Keratinocyte (primary cell): Measurements from ENCODE around the gene RNF13.

Source experiments
- CTCF ChIP-seq, 3 experiments: IDR thresholded peaks in 1 of 3; conservative IDR thresholded peaks in 1 of 3; optimal IDR thresholded peaks in 1 of 3; 2 replicates in 2 of 3; 3 replicates in 1 of 3; pipeline versions ENCODE3 to v1.5.1; 2011; ENCODE audit warnings: low read length in 3 of 3, mild to moderate bottlenecking in 3 of 3, moderate library complexity in 2 of 3, control low read depth in 1 of 3, inconsistent platforms in 1 of 3; ENCODE audit not compliant: insufficient read depth in 2 of 3; ENCODE audit errors: extremely low read depth in 1 of 3
- EZH2 ChIP-seq: IDR thresholded peaks from one replicate; pipeline ENCODE4 v1.6.1; 2012; ENCODE audit warnings: inconsistent platforms, mild to moderate bottlenecking, low read length, moderate library complexity

GRCh38 chr3:149879872-149880271, 66.9 kb downstream of the RNF13 start:
- TF ChIP-seq CTCF (optimal IDR thresholded peaks at IDR 0.05 in 1 of 3, IDR thresholded peaks at IDR 0.05 in 1 of 3, conservative IDR thresholded peaks at IDR 0.05 in 1 of 3; ENCODE audit: extremely low read depth in 1 of 3, insufficient read depth in 2 of 3, low read length in 3 of 3): peak; percentile 30 to 56 (median 40)
- TF ChIP-seq EZH2: no peak
